GM12875 (cell line): ENCODE results near the gene STAB1.

Experiments
- H3K4me3 ChIP-seq: one replicate; pipeline ENCODE4 v1.5.1; 2011; ENCODE audit warnings: low read depth, low read length, control low read depth
- CTCF ChIP-seq: IDR thresholded peaks from 2 replicates; pipeline ENCODE4 v1.5.1; 2011; ENCODE audit warnings: low read depth, mild to moderate bottlenecking, control low read depth, inconsistent platforms, low read length, moderate library complexity, borderline replicate concordance; ENCODE audit not compliant: insufficient read depth

The STAB1 gene

DNA sequence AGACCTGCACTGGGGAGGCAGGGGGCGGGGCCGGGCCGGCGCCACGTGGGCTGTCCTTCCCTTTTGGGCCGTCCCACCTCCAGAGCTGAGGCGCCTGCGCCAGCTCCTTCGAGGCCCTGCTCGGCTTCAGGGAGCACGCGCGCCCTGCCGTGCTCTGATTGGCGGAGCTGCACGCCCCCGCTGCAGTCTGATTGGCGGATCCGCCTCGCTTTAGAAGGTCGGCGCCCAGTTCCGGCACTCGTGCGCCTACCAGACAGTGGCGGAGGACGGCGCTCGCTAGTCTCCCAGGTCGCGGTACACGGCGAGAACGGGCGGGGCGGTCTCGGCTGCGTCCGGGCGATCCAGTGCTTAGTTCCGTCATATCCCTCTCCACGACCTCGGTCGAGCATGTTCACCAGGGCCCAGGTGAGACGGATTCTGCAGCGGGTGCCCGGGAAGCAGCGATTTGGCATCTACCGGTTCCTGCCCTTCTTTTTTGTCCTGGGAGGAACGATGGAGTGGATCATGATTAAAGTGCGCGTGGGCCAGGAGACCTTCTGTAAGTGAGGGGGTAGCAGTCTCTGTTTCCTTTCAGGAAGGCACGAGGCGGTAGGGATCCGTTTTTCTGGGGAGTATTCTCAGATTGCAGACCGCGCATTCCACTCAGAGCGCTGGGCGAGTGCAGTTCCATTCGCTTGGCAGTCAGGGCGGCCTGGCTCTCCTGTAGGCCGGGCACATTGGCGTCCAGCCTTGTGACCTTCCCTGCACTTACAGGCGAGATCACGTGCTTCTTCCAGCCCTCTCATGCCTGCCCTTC is 41.4 kb downstream of the STAB1 start, which contains the start of gene UQCC5:
Gene UQCC5 (plus strand): TSS at position 237 of the 796 bp plus-strand sequence. CDS start 151 bp downstream, at position 388.
- no peak for TF ChIP-seq CTCF

DNA sequence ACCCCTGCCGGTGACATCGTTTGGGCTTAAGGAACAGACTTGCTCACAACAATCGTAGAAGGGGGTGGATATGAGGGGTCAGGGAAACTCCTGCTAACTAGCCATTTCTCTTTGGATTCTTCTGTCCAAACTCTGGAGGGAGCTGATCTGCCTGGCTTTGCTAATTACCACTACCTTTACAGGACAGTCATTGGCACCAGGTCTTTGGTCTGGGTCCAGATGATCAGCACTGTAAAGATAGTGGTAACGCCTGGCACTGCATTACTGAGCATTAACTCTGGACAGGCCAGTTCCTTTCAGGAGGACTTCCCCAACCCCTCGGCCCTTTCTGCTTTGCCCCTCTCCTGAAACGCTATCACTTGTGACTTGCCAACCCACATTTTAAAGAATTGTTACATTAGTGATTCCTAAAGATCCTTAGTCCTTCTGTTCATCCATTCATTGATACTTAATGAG is 42.1 kb downstream of the STAB1 start:
- TF ChIP-seq CTCF, result no peak
- H3K4me3 ChIP-seq, result peak overlapping the region; percentile 72

More for the DNA sequence above, 41.4 kb downstream of the STAB1 start, which contains the start of gene UQCC5:
- peak within 1 kb of the TSS; percentile 72 for H3K4me3 ChIP-seq

- TF ChIP-seq CTCF, result no peak
- peak overlapping the region; percentile 72 for H3K4me3 ChIP-seq
Measured at GRCh38 chr3:52537726-52538421, 42.7 kb downstream of the STAB1 start.

- no peak overlapping the region for H3K4me3 ChIP-seq
- TF ChIP-seq CTCF, result no peak
Measured at GRCh38 chr3:52539010-52539653, 44.0 kb downstream of the STAB1 start.

GRCh38 chr3:52541050-52541449 is 45.9 kb downstream of the STAB1 start:
- no peak overlapping the region for H3K4me3 ChIP-seq
- no peak for TF ChIP-seq CTCF

DNA sequence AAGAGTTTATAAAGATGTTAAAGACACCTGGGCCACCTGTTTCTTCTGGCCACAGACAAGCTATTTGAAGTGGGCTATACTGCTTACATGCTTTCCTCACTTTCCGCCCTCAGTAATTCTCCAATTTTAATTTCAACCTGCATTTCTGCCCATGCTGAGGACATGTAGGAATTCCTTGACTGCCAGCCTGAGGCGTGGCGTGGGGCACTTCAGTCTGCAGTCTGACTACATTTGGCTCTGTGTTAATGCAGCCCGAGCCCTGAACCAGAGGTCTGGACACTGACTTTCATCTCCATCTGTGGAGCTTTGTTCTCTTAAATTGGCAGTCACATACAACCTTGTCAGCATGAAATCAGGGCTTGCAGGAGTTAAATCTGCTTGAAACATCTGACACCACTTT is 49.8 kb downstream of the STAB1 start:
- no peak for TF ChIP-seq CTCF
- no peak overlapping the region for H3K4me3 ChIP-seq
